Occipital lobe (tissue), 2 donors: ENCODE data around the gene THUMPD2. TPM values are rescaled to one million over a fixed set of nuclear protein-coding genes. Genes with fewer than 3 reads are reported as not detected.

Experiments
- DNase-seq: peaks from one replicate; lab custom pipeline; 2025; lab: John Stamatoyannopoulos, UW
- total RNA-seq: library from RNA; depleted of rRNA; stranded (reverse); fragments of >200 nt; gene quantifications from one replicate; pipeline ENCODE4 v1.2.3, GENCODE V29; 2014

The THUMPD2 gene
- total RNA-seq, 1 donor from 2014 or later = 30.3 TPM

GRCh38 chr2:39719317-39719716 lies 59.7 kb downstream of the THUMPD2 start:
- DNase-seq = no peak

GRCh38 chr2:39718483-39718882 lies 60.6 kb downstream of the THUMPD2 start:
- DNase-seq = no peak

- no peak for DNase-seq
These were observed 62.0 kb downstream of the THUMPD2 start for GRCh38 chr2:39717067-39717466.

- no peak for DNase-seq
These were observed 63.2 kb downstream of the THUMPD2 start for GRCh38 chr2:39715822-39716221.

GRCh38 chr2:39715095-39715494 lies 64.0 kb downstream of the THUMPD2 start:
- no peak for DNase-seq

- no peak for DNase-seq
These were observed 66.1 kb downstream of the THUMPD2 start for GRCh38 chr2:39712953-39713352.

GRCh38 chr2:39710807-39711206 lies 68.3 kb downstream of the THUMPD2 start:
- no peak for DNase-seq

- no peak for DNase-seq
These were observed 71.1 kb downstream of the THUMPD2 start for GRCh38 chr2:39708003-39708402.

GRCh38 chr2:39706945-39707344 lies 72.1 kb downstream of the THUMPD2 start:
- no peak for DNase-seq

- DNase-seq = no peak
These were observed 72.7 kb downstream of the THUMPD2 start for GRCh38 chr2:39706312-39706711.

- DNase-seq = no peak
These were observed 73.4 kb downstream of the THUMPD2 start for GRCh38 chr2:39705638-39706037.

GRCh38 chr2:39704540-39704939 lies 74.5 kb downstream of the THUMPD2 start:
- no peak for DNase-seq

- no peak for DNase-seq
These were observed 75.7 kb downstream of the THUMPD2 start for GRCh38 chr2:39703181-39703872.

GRCh38 chr2:39701137-39701536 lies 77.9 kb downstream of the THUMPD2 start:
- no peak for DNase-seq

- peak; percentile 37 for DNase-seq
These were observed 81.6 kb downstream of the THUMPD2 start for GRCh38 chr2:39697454-39697853.

GRCh38 chr2:39696838-39697237 lies 82.2 kb downstream of the THUMPD2 start:
- no peak for DNase-seq

GRCh38 chr2:39696101-39696553 lies 82.9 kb downstream of the THUMPD2 start:
- no peak for DNase-seq

- DNase-seq = no peak
These were observed 85.8 kb downstream of the THUMPD2 start for GRCh38 chr2:39693245-39693644.

- no peak for DNase-seq
These were observed 89.2 kb downstream of the THUMPD2 start for GRCh38 chr2:39689876-39690275.

- no peak for DNase-seq
These were observed 89.7 kb downstream of the THUMPD2 start for GRCh38 chr2:39689272-39689841.

- DNase-seq = no peak
These were observed 90.9 kb downstream of the THUMPD2 start for GRCh38 chr2:39688181-39688580.

GRCh38 chr2:39686456-39686855 lies 92.6 kb downstream of the THUMPD2 start:
- no peak for DNase-seq
